Measurements from ENCODE around the gene MSMB.

MSMB gene

GRCh38 chr10:46016190-46016589 is 29.9 kb downstream of the MSMB start:
- H3K36me3 ChIP-seq (ENCODE audit: low read length) = peaks cover 31% of the 10 kb centered on the region
- no peak overlapping the region for H3K9ac ChIP-seq (ENCODE audit: low read length)
- H3F3A ChIP-seq (ENCODE audit: insufficient read depth) = peaks cover 5% of the 10 kb centered on the region; the same call in 1 of the 2 replicates
- H2AFZ ChIP-seq (ENCODE audit: low read depth, low read length, severe bottlenecking) = no peak overlapping the region
- H4K20me1 ChIP-seq (ENCODE audit: low read depth, low read length) = peaks cover 3% of the 10 kb centered on the region; the same call in 1 of the 2 replicates
- no peaks in the 10 kb centered on the region for H3K27me3 ChIP-seq (ENCODE audit: low read length)
- H3K9me2 ChIP-seq (replicated peaks; ENCODE audit: insufficient read depth, low read length) = no peaks in the 10 kb centered on the region
- peaks cover 60% of the 10 kb centered on the region for H3K79me2 ChIP-seq (ENCODE audit: insufficient read depth, low read length)
- H3K4me3 ChIP-seq (ENCODE audit: insufficient read depth, low read length, poor library complexity, severe bottlenecking) = no peak overlapping the region
- no peaks in the 10 kb centered on the region for H3K9me3 ChIP-seq (ENCODE audit: insufficient read depth, low read length)
- TF ChIP-seq EZH2phosphoT487 (conservative IDR thresholded peaks at IDR 0.05; ENCODE audit: low read length) = no peak
- TF ChIP-seq CTCF (IDR thresholded peaks at IDR 0.05; ENCODE audit: insufficient read depth, low read length, poor library complexity, severe bottlenecking) = no peak
- H3K4me2 ChIP-seq (ENCODE audit: low read depth, low read length, poor library complexity, severe bottlenecking) = no peak overlapping the region
- H3K27ac ChIP-seq (ENCODE audit: low read depth, low read length) = no peak overlapping the region

GRCh38 chr10:46014683-46015405 is 31.2 kb downstream of the MSMB start:
- Histone ChIP-seq H2AFZ (ENCODE audit: low read depth, low read length, severe bottlenecking) (no peak overlapping the region), H3K27me3 (ENCODE audit: low read length) (no peaks in the 10 kb centered on the region), H3K36me3 (ENCODE audit: low read length) (peaks cover 34% of the 10 kb centered on the region), H3K4me2 (ENCODE audit: low read depth, low read length, poor library complexity, severe bottlenecking) (no peak overlapping the region), H3F3A (ENCODE audit: insufficient read depth) (peaks cover 5% of the 10 kb centered on the region; the same call in 1 of the 2 replicates), H3K9me2 (replicated peaks; ENCODE audit: insufficient read depth, low read length) (no peaks in the 10 kb centered on the region), H3K9me3 (ENCODE audit: insufficient read depth, low read length) (no peaks in the 10 kb centered on the region), H4K20me1 (ENCODE audit: low read depth, low read length) (no peaks in the 10 kb centered on the region; the same call in 1 of the 2 replicates), H3K4me3 (ENCODE audit: insufficient read depth, low read length, poor library complexity, severe bottlenecking) (no peak overlapping the region), H3K27ac (ENCODE audit: low read depth, low read length) (no peak overlapping the region), H3K79me2 (ENCODE audit: insufficient read depth, low read length) (peaks cover 46% of the 10 kb centered on the region), H3K9ac (ENCODE audit: low read length) (no peak overlapping the region)
- TF ChIP-seq EZH2phosphoT487 (conservative IDR thresholded peaks at IDR 0.05; ENCODE audit: low read length) (no peak), CTCF (IDR thresholded peaks at IDR 0.05; ENCODE audit: insufficient read depth, low read length, poor library complexity, severe bottlenecking) (no peak)

GRCh38 chr10:46014206-46014605 is 31.9 kb downstream of the MSMB start:
- no peak overlapping the region for H3K4me2 ChIP-seq (ENCODE audit: low read depth, low read length, poor library complexity, severe bottlenecking)
- no peaks in the 10 kb centered on the region; the same call in 1 of the 2 replicates for H4K20me1 ChIP-seq (ENCODE audit: low read depth, low read length)
- no peak overlapping the region for H3K4me3 ChIP-seq (ENCODE audit: insufficient read depth, low read length, poor library complexity, severe bottlenecking)
- TF ChIP-seq CTCF (IDR thresholded peaks at IDR 0.05; ENCODE audit: insufficient read depth, low read length, poor library complexity, severe bottlenecking) (no peak), EZH2phosphoT487 (conservative IDR thresholded peaks at IDR 0.05; ENCODE audit: low read length) (no peak)
- peaks cover 40% of the 10 kb centered on the region for H3K79me2 ChIP-seq (ENCODE audit: insufficient read depth, low read length)
- peaks cover 38% of the 10 kb centered on the region for H3K36me3 ChIP-seq (ENCODE audit: low read length)
- H2AFZ ChIP-seq (ENCODE audit: low read depth, low read length, severe bottlenecking) = no peak overlapping the region
- no peaks in the 10 kb centered on the region for H3K27me3 ChIP-seq (ENCODE audit: low read length)
- no peak overlapping the region for H3K27ac ChIP-seq (ENCODE audit: low read depth, low read length)
- no peaks in the 10 kb centered on the region for H3K9me3 ChIP-seq (ENCODE audit: insufficient read depth, low read length)
- H3K9me2 ChIP-seq (replicated peaks; ENCODE audit: insufficient read depth, low read length) = no peaks in the 10 kb centered on the region
- peaks cover 5% of the 10 kb centered on the region; the same call in 1 of the 2 replicates for H3F3A ChIP-seq (ENCODE audit: insufficient read depth)
- no peak overlapping the region for H3K9ac ChIP-seq (ENCODE audit: low read length)

Data from SU-DHL-6 (cell line).